SJSA1 (cell line): ENCODE data around the gene OSER1. TPM values are rescaled to one million over a fixed set of nuclear protein-coding genes. Genes with fewer than 3 reads are reported as not detected.
"Not testable (repeated sequence)": the region's sequence is repeated elsewhere in the genome, so short reads cannot be mapped to it uniquely, and the experiment has no call there.

Source experiments
- DNase-seq, 2 experiments: peaks; one replicate each; pipeline ENCODE4 v3.0.0-alpha.2; 2015 to 2020; ENCODE audit warnings: low spot score in 2 of 2, low read depth in 1 of 2
- H3K27ac ChIP-seq: fragments of 250-450 bp; sonication (Bioruptor Pico); 2 replicates; pipeline ENCODE4 v1.5.1; 2020; ENCODE audit warnings: mild to moderate bottlenecking, moderate library complexity
- H3K27me3 ChIP-seq: fragments of 250-450 bp; sonication (Bioruptor Pico); replicated peaks from 2 replicates; pipeline ENCODE4 v1.5.1; 2020; ENCODE audit warnings: mild to moderate bottlenecking, moderate library complexity
- H3K36me3 ChIP-seq: fragments of 250-450 bp; sonication (Bioruptor Pico); 2 replicates; pipeline ENCODE4 v1.5.1; 2020; ENCODE audit warnings: mild to moderate bottlenecking
- H3K4me1 ChIP-seq: fragments of 250-450 bp; sonication (Bioruptor Pico); replicated peaks from 2 replicates; pipeline ENCODE4 v1.6.1; 2021; ENCODE audit warnings: mild to moderate bottlenecking
- H3K4me3 ChIP-seq: fragments of 250-450 bp; sonication (Bioruptor Pico); 2 replicates; pipeline ENCODE4 v1.5.1; 2020; ENCODE audit warnings: mild to moderate bottlenecking
- H3K9me3 ChIP-seq: fragments of 250-450 bp; sonication (Bioruptor Pico); replicated peaks from 2 replicates; pipeline ENCODE4 v1.5.1; 2020; ENCODE audit warnings: mild to moderate bottlenecking
- total RNA-seq: library from RNA; depleted of rRNA; stranded (reverse); fragments of >200 nt; shearing (Covaris generic); gene quantifications from 2 replicates; pipeline ENCODE4 v1.2.3, GENCODE V29; 2014; rRNA removed

OSER1 gene
- 33.8 and 58.7 TPM in 2 replicates for total RNA-seq

GRCh38 chr20:44210406-44211176 is at the start of gene OSER1:
OSER1 (minus strand) TSS chr20:44210771; CDS start chr20:44206957, 3,814 bp downstream.
- H3K4me1 ChIP-seq, result peaks cover 37% of the 10 kb centered on the region
- H3K36me3 ChIP-seq, result peaks cover 20% of the 10 kb centered on the region
- peak; percentile 96 to 98 for DNase-seq
- no peaks in the 10 kb centered on the region for H3K27me3 ChIP-seq
- peak within 1 kb of the TSS; percentile 89 for H3K4me3 ChIP-seq
- peak within 1 kb of the TSS; percentile 81 for H3K27ac ChIP-seq
- H3K9me3 ChIP-seq, result no peaks in the 10 kb centered on the region

GRCh38 chr20:44258226-44258890 is 47.8 kb upstream of the OSER1 start:
- no peak for DNase-seq
- H3K4me1 ChIP-seq, result no peaks in the 10 kb centered on the region
- H3K36me3 ChIP-seq, result no peaks in the 10 kb centered on the region
- H3K9me3 ChIP-seq, result no peaks in the 10 kb centered on the region
- H3K27me3 ChIP-seq, result no peaks in the 10 kb centered on the region
- H3K4me3 ChIP-seq, result no peak overlapping the region
- no peak overlapping the region for H3K27ac ChIP-seq

- no peak overlapping the region for H3K4me3 ChIP-seq
- no peaks in the 10 kb centered on the region for H3K4me1 ChIP-seq
- DNase-seq, result no peak
- H3K27me3 ChIP-seq, result no peaks in the 10 kb centered on the region
- no peaks in the 10 kb centered on the region for H3K9me3 ChIP-seq
- no peaks in the 10 kb centered on the region for H3K36me3 ChIP-seq
- no peak overlapping the region for H3K27ac ChIP-seq
Measured at GRCh38 chr20:44256961-44257360, 46.4 kb upstream of the OSER1 start.

- H3K4me3 ChIP-seq, result no peak overlapping the region
- H3K36me3 ChIP-seq, result no peaks in the 10 kb centered on the region
- no peak for DNase-seq
- no peaks in the 10 kb centered on the region for H3K4me1 ChIP-seq
- no peaks in the 10 kb centered on the region for H3K27me3 ChIP-seq
- no peaks in the 10 kb centered on the region for H3K9me3 ChIP-seq
- no peak overlapping the region for H3K27ac ChIP-seq
Measured at GRCh38 chr20:44255942-44256341, 45.4 kb upstream of the OSER1 start.

- no peak for DNase-seq
- Histone ChIP-seq H3K27me3 (no peaks in the 10 kb centered on the region), H3K36me3 (no peaks in the 10 kb centered on the region), H3K4me1 (no peaks in the 10 kb centered on the region), H3K4me3 (no peak overlapping the region), H3K27ac (no peak overlapping the region), H3K9me3 (no peaks in the 10 kb centered on the region)
Measured at GRCh38 chr20:44254073-44254472, 43.5 kb upstream of the OSER1 start.

GRCh38 chr20:44253528-44253927 is 43.0 kb upstream of the OSER1 start:
- Histone ChIP-seq H3K27me3 (no peaks in the 10 kb centered on the region), H3K4me1 (no peaks in the 10 kb centered on the region), H3K9me3 (no peaks in the 10 kb centered on the region), H3K27ac (no peak overlapping the region), H3K4me3 (no peak overlapping the region), H3K36me3 (no peaks in the 10 kb centered on the region)
- no peak for DNase-seq

GRCh38 chr20:44251284-44251683 is 40.7 kb upstream of the OSER1 start:
- Histone ChIP-seq H3K27ac (no peak overlapping the region), H3K27me3 (peaks cover 14% of the 10 kb centered on the region), H3K4me1 (no peaks in the 10 kb centered on the region), H3K9me3 (no peaks in the 10 kb centered on the region), H3K4me3 (no peak overlapping the region), H3K36me3 (no peaks in the 10 kb centered on the region)
- no peak for DNase-seq

- Histone ChIP-seq H3K4me1 (no peaks in the 10 kb centered on the region), H3K36me3 (no peaks in the 10 kb centered on the region), H3K27me3 (peaks cover 21% of the 10 kb centered on the region), H3K9me3 (no peaks in the 10 kb centered on the region), H3K4me3 (no peak overlapping the region), H3K27ac (no peak overlapping the region)
- DNase-seq, result no peak
Measured at GRCh38 chr20:44248410-44248759, 37.8 kb upstream of the OSER1 start.

- no peak overlapping the region for H3K4me3 ChIP-seq
- no peak overlapping the region for H3K27ac ChIP-seq
- H3K27me3 ChIP-seq, result peaks cover 21% of the 10 kb centered on the region
- no peaks in the 10 kb centered on the region for H3K4me1 ChIP-seq
- no peaks in the 10 kb centered on the region for H3K36me3 ChIP-seq
- no peaks in the 10 kb centered on the region for H3K9me3 ChIP-seq
- peak in 1 of 2 experiments; percentile 20 for DNase-seq
Measured at GRCh38 chr20:44247586-44248409, 37.2 kb upstream of the OSER1 start.

GRCh38 chr20:44247131-44247571 is 36.6 kb upstream of the OSER1 start, which contains the start of gene GDAP1L1:
GDAP1L1 (plus strand) TSS chr20:44247308; CDS start chr20:44247335, 27 bp downstream.
- Histone ChIP-seq H3K4me3 (no peak within 1 kb of the TSS), H3K27me3 (peaks cover 21% of the 10 kb centered on the region), H3K27ac (no peak within 1 kb of the TSS), H3K4me1 (no peaks in the 10 kb centered on the region), H3K9me3 (no peaks in the 10 kb centered on the region), H3K36me3 (no peaks in the 10 kb centered on the region)
- DNase-seq, result no peak

GRCh38 chr20:44245977-44246376 is 35.4 kb upstream of the OSER1 start:
- Histone ChIP-seq H3K9me3 (no peaks in the 10 kb centered on the region), H3K27me3 (peaks cover 21% of the 10 kb centered on the region), H3K4me3 (no peak overlapping the region), H3K27ac (no peak overlapping the region), H3K4me1 (no peaks in the 10 kb centered on the region), H3K36me3 (no peaks in the 10 kb centered on the region)
- DNase-seq, result no peak

GRCh38 chr20:44241796-44242195 is 31.2 kb upstream of the OSER1 start:
- no peak for DNase-seq
- Histone ChIP-seq H3K27ac (no peak overlapping the region), H3K9me3 (no peaks in the 10 kb centered on the region), H3K4me3 (no peak overlapping the region), H3K27me3 (peaks cover 12% of the 10 kb centered on the region), H3K36me3 (no peaks in the 10 kb centered on the region), H3K4me1 (no peaks in the 10 kb centered on the region)

- H3K4me3 ChIP-seq, H3K27me3 ChIP-seq, H3K27ac ChIP-seq, DNase-seq, H3K36me3 ChIP-seq, H3K4me1 ChIP-seq, H3K9me3 ChIP-seq: not testable (repeated sequence)
Measured at GRCh38 chr20:44236840-44237239, 26.3 kb upstream of the OSER1 start.

GRCh38 chr20:44235702-44236101 is 25.1 kb upstream of the OSER1 start:
- no peak overlapping the region for H3K27ac ChIP-seq
- H3K36me3 ChIP-seq, result no peaks in the 10 kb centered on the region
- no peaks in the 10 kb centered on the region for H3K27me3 ChIP-seq
- no peak for DNase-seq
- no peak overlapping the region for H3K4me3 ChIP-seq
- H3K9me3 ChIP-seq, result no peaks in the 10 kb centered on the region
- no peaks in the 10 kb centered on the region for H3K4me1 ChIP-seq
